Measurements from ENCODE around the gene RASL10A. TPM values are rescaled to one million over a fixed set of nuclear protein-coding genes. Genes with fewer than 3 reads are reported as not detected.

The RASL10A gene
- total RNA-seq, 1 experiment from 2014 or later: 0.82 TPM

DNA sequence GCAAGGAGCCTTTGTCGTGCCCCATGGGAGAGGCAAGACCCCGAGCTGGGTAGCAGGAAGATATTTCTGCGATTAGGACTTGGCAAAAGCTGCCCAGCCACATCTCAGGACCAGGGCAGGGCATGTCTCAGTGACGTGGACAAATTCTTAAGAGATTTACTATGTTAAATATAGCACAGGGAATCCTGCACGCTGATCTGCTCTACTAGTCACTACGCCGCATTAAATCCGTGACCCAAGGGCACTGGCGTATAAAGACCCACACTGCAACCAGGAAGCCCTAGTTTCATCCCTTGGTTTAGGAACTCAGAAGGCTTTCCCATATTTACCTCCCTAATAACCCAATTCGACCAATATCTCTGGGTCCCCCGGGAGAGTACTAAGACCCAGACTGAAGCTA lies 37.8 kb upstream of the RASL10A start:
- intact Hi-C loops (cut with micrococcal nuclease): no loop called here
- POLR2A ChIA-PET: interaction anchor here (1.4 kb wide), 1 partner anchor 47 kb away, joined by 3 read pairs; the partner anchor contains the start of gene GAS2L1
- DNase-seq (ENCODE audit: unreplicated experiment): no peak
- BruUV-seq (replicated peaks): no TSS peak
- Mint-ChIP-seq H3K9me3 (ENCODE audit: unreplicated experiment) (no peaks in the 10 kb centered on the region), H3K27me3 (ENCODE audit: insufficient read depth, unreplicated experiment) (no peaks in the 10 kb centered on the region), H3K4me1 (ENCODE audit: insufficient read depth, unreplicated experiment) (peaks cover 7% of the 10 kb centered on the region), H3K36me3 (ENCODE audit: insufficient read depth, unreplicated experiment) (peaks cover 63% of the 10 kb centered on the region), H3K4me3 (ENCODE audit: unreplicated experiment) (no peak overlapping the region), H3K27ac (ENCODE audit: low read depth, unreplicated experiment) (no peak overlapping the region)
- CTCF ChIA-PET: interaction anchor here (0.6 kb wide), 1 partner anchor 272 kb away, joined by 3 read pairs; no protein-coding TSS in a partner anchor
- TF ChIP-seq, protein P1, sequence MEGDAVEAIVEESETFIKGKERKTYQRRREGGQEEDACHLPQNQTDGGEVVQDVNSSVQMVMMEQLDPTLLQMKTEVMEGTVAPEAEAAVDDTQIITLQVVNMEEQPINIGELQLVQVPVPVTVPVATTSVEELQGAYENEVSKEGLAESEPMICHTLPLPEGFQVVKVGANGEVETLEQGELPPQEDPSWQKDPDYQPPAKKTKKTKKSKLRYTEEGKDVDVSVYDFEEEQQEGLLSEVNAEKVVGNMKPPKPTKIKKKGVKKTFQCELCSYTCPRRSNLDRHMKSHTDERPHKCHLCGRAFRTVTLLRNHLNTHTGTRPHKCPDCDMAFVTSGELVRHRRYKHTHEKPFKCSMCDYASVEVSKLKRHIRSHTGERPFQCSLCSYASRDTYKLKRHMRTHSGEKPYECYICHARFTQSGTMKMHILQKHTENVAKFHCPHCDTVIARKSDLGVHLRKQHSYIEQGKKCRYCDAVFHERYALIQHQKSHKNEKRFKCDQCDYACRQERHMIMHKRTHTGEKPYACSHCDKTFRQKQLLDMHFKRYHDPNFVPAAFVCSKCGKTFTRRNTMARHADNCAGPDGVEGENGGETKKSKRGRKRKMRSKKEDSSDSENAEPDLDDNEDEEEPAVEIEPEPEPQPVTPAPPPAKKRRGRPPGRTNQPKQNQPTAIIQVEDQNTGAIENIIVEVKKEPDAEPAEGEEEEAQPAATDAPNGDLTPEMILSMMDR (IDR thresholded peaks at IDR 0.05; ENCODE audit: unreplicated experiment): no peak

DNA sequence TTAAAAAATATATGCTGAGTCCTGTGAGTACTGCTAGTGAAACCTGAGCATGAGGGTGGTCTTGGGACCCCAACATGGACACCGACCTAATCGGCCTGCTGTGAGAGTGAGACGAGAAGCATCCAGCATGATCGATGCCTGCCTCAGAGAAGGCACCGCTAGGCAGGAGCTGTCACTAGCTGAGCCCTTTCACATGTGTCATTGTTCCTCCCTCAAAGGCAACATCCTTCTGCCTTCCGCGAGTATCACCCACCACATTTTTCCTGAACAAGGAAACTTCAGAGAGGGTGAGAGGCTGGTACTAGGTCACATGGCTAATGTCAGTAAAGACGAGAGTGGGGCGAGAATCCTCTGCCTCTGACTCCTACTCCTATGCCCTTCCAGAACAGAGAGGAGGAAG lies 37.3 kb upstream of the RASL10A start:
- TF ChIP-seq, protein P1 (IDR thresholded peaks at IDR 0.05; ENCODE audit: unreplicated experiment): no peak
- no TSS peak for BruUV-seq (replicated peaks)
- CTCF ChIA-PET: interaction anchor here (0.6 kb wide), 1 partner anchor 273 kb away, joined by 3 read pairs; no protein-coding TSS in a partner anchor
- Mint-ChIP-seq H3K36me3 (ENCODE audit: insufficient read depth, unreplicated experiment) (peaks cover 63% of the 10 kb centered on the region), H3K9me3 (ENCODE audit: unreplicated experiment) (no peaks in the 10 kb centered on the region), H3K4me3 (ENCODE audit: unreplicated experiment) (no peak overlapping the region), H3K27me3 (ENCODE audit: insufficient read depth, unreplicated experiment) (no peaks in the 10 kb centered on the region), H3K27ac (ENCODE audit: low read depth, unreplicated experiment) (no peak overlapping the region), H3K4me1 (ENCODE audit: insufficient read depth, unreplicated experiment) (peaks cover 7% of the 10 kb centered on the region)
- DNase-seq (ENCODE audit: unreplicated experiment): no peak
- POLR2A ChIA-PET: no interaction called here
- intact Hi-C loops (cut with micrococcal nuclease): no loop called here

DNA sequence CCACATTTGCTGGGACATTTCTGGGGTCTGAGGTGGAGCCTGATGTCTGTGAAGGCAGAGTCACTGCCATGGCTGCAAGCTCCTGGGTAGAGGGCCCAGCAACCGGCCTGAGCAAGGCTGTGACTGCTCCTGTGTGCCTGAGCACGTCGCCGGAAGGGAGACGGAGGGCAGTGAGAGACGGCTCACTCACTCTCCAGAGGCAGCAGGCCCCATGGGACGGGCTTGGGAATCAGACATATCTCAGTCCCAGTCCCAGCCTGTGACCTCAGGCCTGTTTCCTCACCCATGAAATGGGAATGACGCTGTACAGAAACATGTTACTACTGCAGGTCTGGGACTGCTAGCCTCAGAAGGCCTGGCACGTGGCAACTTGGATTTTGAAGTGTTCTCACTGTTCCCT lies 36.4 kb upstream of the RASL10A start:
- peaks cover 66% of the 10 kb centered on the region for H3K36me3 Mint-ChIP-seq (ENCODE audit: insufficient read depth, unreplicated experiment)
- POLR2A ChIA-PET: no interaction called here
- BruUV-seq (replicated peaks): no TSS peak

DNA sequence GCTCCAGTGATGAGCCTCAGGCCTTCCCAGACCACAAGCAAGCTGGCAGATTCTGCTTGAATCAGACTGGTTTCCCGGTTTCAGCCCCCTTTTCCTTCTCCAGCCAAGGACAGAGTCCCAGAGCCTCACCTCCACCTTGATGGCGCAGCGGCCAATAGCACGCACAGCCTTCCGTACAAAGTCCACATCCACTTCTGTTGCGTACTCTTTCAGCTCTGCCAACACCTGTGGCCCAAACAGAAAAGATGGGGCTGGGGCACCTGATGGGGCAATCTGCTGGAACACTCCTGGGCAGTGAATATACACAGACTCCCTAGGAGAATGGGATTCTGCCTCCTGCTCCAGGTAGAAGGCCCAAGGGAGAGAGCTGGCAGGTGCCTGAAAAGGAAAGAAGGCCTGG lies 35.5 kb upstream of the RASL10A start:
- H3K27me3 Mint-ChIP-seq (ENCODE audit: insufficient read depth, unreplicated experiment): no peaks in the 10 kb centered on the region
- POLR2A ChIA-PET: no interaction called here
- intact Hi-C loops (cut with micrococcal nuclease): no loop called here
- H3K27ac Mint-ChIP-seq (ENCODE audit: low read depth, unreplicated experiment): no peak overlapping the region
- TF ChIP-seq, protein P1 (IDR thresholded peaks at IDR 0.05; ENCODE audit: unreplicated experiment): no peak
- CTCF ChIA-PET: interaction anchor here (0.6 to 0.7 kb wide), 2 partner anchors 131 to 675 kb away, joined by 3 read pairs; no protein-coding TSS in a partner anchor
- peaks cover 69% of the 10 kb centered on the region for H3K36me3 Mint-ChIP-seq (ENCODE audit: insufficient read depth, unreplicated experiment)
- no peaks in the 10 kb centered on the region for H3K9me3 Mint-ChIP-seq (ENCODE audit: unreplicated experiment)
- no peak for DNase-seq (ENCODE audit: unreplicated experiment)
- no peak overlapping the region for H3K4me3 Mint-ChIP-seq (ENCODE audit: unreplicated experiment)
- H3K4me1 Mint-ChIP-seq (ENCODE audit: insufficient read depth, unreplicated experiment): peaks cover 7% of the 10 kb centered on the region
- BruUV-seq (replicated peaks): no TSS peak

More for the DNA sequence above, 36.4 kb upstream of the RASL10A start:
- intact Hi-C loops (cut with micrococcal nuclease): no loop called here
- Mint-ChIP-seq H3K27ac (ENCODE audit: low read depth, unreplicated experiment) (no peak overlapping the region), H3K4me3 (ENCODE audit: unreplicated experiment) (no peak overlapping the region), H3K27me3 (ENCODE audit: insufficient read depth, unreplicated experiment) (no peaks in the 10 kb centered on the region), H3K9me3 (ENCODE audit: unreplicated experiment) (no peaks in the 10 kb centered on the region), H3K4me1 (ENCODE audit: insufficient read depth, unreplicated experiment) (peaks cover 7% of the 10 kb centered on the region)
- DNase-seq (ENCODE audit: unreplicated experiment): no peak
- TF ChIP-seq, protein P1 (IDR thresholded peaks at IDR 0.05; ENCODE audit: unreplicated experiment): no peak
- CTCF ChIA-PET: no interaction called here
